NOMO-1 (cell line): ENCODE measurements around the gene SETBP1.

Experiments used
- DNase-seq, 2 experiments: peaks; one replicate each; lab custom pipeline; 2025; ENCODE audit not compliant: unreplicated experiment in 2 of 2; lab: John Stamatoyannopoulos, UW

Gene SETBP1

GRCh38 chr18:44859263-44859662 is 178.6 kb downstream of the SETBP1 start:
- DNase-seq: no peak

GRCh38 chr18:44859751-44860439 is 179.2 kb downstream of the SETBP1 start:
- no peak for DNase-seq

- no peak for DNase-seq
Measured at GRCh38 chr18:44862112-44862511, 181.4 kb downstream of the SETBP1 start.

GRCh38 chr18:44866103-44866502 is 185.4 kb downstream of the SETBP1 start:
- no peak for DNase-seq

GRCh38 chr18:44869533-44869932 is 188.8 kb downstream of the SETBP1 start:
- no peak for DNase-seq

- no peak for DNase-seq
Measured at GRCh38 chr18:44870631-44871502, 190.2 kb downstream of the SETBP1 start.

- no peak for DNase-seq
Measured at GRCh38 chr18:44871771-44872170, 191.1 kb downstream of the SETBP1 start.

GRCh38 chr18:44876024-44876423 is 195.3 kb downstream of the SETBP1 start:
- no peak for DNase-seq

- no peak for DNase-seq
Measured at GRCh38 chr18:44876755-44877154, 196.1 kb downstream of the SETBP1 start.

GRCh38 chr18:44878335-44878734 is 197.6 kb downstream of the SETBP1 start:
- no peak for DNase-seq

GRCh38 chr18:44880170-44880569 is 199.5 kb downstream of the SETBP1 start:
- DNase-seq: no peak

GRCh38 chr18:44881461-44882162 is 200.9 kb downstream of the SETBP1 start:
- DNase-seq: no peak

- DNase-seq: no peak
Measured at GRCh38 chr18:44882163-44882868, 201.6 kb downstream of the SETBP1 start.

GRCh38 chr18:44883671-44884070 is 203.0 kb downstream of the SETBP1 start:
- no peak for DNase-seq

GRCh38 chr18:44884431-44884830 is 203.7 kb downstream of the SETBP1 start:
- no peak for DNase-seq

- no peak for DNase-seq
Measured at GRCh38 chr18:44885507-44885906, 204.8 kb downstream of the SETBP1 start.

GRCh38 chr18:44887227-44887631 is 206.5 kb downstream of the SETBP1 start:
- no peak for DNase-seq

- DNase-seq: peak; percentile 4 to 9
Measured at GRCh38 chr18:44889111-44889510, 208.4 kb downstream of the SETBP1 start.

- DNase-seq: no peak
Measured at GRCh38 chr18:44893045-44893706, 212.5 kb downstream of the SETBP1 start.

GRCh38 chr18:44893966-44894365 is 213.3 kb downstream of the SETBP1 start:
- no peak for DNase-seq
